Measurements from ENCODE around the gene KCNJ12.
A peak's percentile ranks its signal among the peaks of the same experiment; 100 is the strongest.

The KCNJ12 gene

GRCh38 chr17:21376081-21376758 is at the start of gene KCNJ12 (continued):
- TF ChIP-seq ZBTB20 (tag by site-specific recombination; IDR thresholded peaks at IDR 0.05): peak; percentile 69; the same call in 1 of the 2 replicates
- peak; percentile 69 for TF ChIP-seq ZNF341 (tag by site-specific recombination; IDR thresholded peaks at IDR 0.05; ENCODE audit: low read depth)
- TF ChIP-seq ZBTB10 (tag by site-specific recombination; IDR thresholded peaks at IDR 0.05): no peak
- no peak for TF ChIP-seq ZBTB49 (tag by site-specific recombination; IDR thresholded peaks at IDR 0.05; ENCODE audit: low read depth)
- TF ChIP-seq HOXA7 (CRISPR knock-in tag; IDR thresholded peaks at IDR 0.05; ENCODE audit: borderline replicate concordance): no peak
- TF ChIP-seq SP7 (tag by site-specific recombination; IDR thresholded peaks at IDR 0.05): no peak
- peak; percentile 28; the same call in 1 of the 2 replicates for TF ChIP-seq GLIS2 (tag by site-specific recombination; IDR thresholded peaks at IDR 0.05)
- TF ChIP-seq ZNF354C (tag by site-specific recombination; IDR thresholded peaks at IDR 0.05; ENCODE audit: borderline replicate concordance, low read depth): no peak
- TF ChIP-seq, protein P1, sequence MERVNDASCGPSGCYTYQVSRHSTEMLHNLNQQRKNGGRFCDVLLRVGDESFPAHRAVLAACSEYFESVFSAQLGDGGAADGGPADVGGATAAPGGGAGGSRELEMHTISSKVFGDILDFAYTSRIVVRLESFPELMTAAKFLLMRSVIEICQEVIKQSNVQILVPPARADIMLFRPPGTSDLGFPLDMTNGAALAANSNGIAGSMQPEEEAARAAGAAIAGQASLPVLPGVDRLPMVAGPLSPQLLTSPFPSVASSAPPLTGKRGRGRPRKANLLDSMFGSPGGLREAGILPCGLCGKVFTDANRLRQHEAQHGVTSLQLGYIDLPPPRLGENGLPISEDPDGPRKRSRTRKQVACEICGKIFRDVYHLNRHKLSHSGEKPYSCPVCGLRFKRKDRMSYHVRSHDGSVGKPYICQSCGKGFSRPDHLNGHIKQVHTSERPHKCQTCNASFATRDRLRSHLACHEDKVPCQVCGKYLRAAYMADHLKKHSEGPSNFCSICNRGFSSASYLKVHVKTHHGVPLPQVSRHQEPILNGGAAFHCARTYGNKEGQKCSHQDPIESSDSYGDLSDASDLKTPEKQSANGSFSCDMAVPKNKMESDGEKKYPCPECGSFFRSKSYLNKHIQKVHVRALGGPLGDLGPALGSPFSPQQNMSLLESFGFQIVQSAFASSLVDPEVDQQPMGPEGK (tag by site-specific recombination; IDR thresholded peaks at IDR 0.05): 0 out of 2 replicates have a peak, but pooled peaks have one; percentile 66
- no peak for TF ChIP-seq ZNF692 (tag by site-specific recombination; IDR thresholded peaks at IDR 0.05)
- TF ChIP-seq, protein P2, sequence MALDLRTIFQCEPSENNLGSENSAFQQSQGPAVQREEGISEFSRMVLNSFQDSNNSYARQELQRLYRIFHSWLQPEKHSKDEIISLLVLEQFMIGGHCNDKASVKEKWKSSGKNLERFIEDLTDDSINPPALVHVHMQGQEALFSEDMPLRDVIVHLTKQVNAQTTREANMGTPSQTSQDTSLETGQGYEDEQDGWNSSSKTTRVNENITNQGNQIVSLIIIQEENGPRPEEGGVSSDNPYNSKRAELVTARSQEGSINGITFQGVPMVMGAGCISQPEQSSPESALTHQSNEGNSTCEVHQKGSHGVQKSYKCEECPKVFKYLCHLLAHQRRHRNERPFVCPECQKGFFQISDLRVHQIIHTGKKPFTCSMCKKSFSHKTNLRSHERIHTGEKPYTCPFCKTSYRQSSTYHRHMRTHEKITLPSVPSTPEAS (tag by site-specific recombination; IDR thresholded peaks at IDR 0.05): peak; percentile 97
- TF ChIP-seq, protein P3, sequence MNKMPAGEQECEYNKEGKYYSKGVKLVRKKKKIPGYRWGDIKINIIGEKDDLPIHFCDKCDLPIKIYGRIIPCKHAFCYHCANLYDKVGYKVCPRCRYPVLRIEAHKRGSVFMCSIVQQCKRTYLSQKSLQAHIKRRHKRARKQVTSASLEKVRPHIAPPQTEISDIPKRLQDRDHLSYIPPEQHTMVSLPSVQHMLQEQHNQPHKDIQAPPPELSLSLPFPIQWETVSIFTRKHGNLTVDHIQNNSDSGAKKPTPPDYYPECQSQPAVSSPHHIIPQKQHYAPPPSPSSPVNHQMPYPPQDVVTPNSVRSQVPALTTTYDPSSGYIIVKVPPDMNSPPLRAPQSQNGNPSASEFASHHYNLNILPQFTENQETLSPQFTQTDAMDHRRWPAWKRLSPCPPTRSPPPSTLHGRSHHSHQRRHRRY (tag by site-specific recombination; IDR thresholded peaks at IDR 0.05): no peak
- TF ChIP-seq KLF10 (tag by site-specific recombination; IDR thresholded peaks at IDR 0.05): no peak
- TF ChIP-seq ZNF707 (tag by site-specific recombination; IDR thresholded peaks at IDR 0.05): no peak
- peak; percentile 34; the same call in 1 of the 2 replicates for TF ChIP-seq ZIC2 (tag by site-specific recombination; IDR thresholded peaks at IDR 0.05)
- TF ChIP-seq ZSCAN16 (tag by site-specific recombination; IDR thresholded peaks at IDR 0.05): no peak
- 0 out of 2 replicates have a peak, but pooled peaks have one; percentile 47 for TF ChIP-seq KLF8 (tag by site-specific recombination; IDR thresholded peaks at IDR 0.05)
- TF ChIP-seq ZNF585B (tag by site-specific recombination; IDR thresholded peaks at IDR 0.05): no peak
- no peak for TF ChIP-seq PBX3 (CRISPR knock-in tag; IDR thresholded peaks at IDR 0.05)
- TF ChIP-seq TCF7L2 (IDR thresholded peaks at IDR 0.05; ENCODE audit: borderline replicate concordance, low read depth, low read length): no peak
- no peak for TF ChIP-seq ZNF571 (tag by site-specific recombination; IDR thresholded peaks at IDR 0.05)
- TF ChIP-seq SP2 (tag by site-specific recombination; IDR thresholded peaks at IDR 0.05): no peak
- TF ChIP-seq OSR2 (tag by site-specific recombination; IDR thresholded peaks at IDR 0.05): no peak
- no peak for TF ChIP-seq ZNF768 (tag by site-specific recombination; IDR thresholded peaks at IDR 0.05)
- TF ChIP-seq, protein P4, sequence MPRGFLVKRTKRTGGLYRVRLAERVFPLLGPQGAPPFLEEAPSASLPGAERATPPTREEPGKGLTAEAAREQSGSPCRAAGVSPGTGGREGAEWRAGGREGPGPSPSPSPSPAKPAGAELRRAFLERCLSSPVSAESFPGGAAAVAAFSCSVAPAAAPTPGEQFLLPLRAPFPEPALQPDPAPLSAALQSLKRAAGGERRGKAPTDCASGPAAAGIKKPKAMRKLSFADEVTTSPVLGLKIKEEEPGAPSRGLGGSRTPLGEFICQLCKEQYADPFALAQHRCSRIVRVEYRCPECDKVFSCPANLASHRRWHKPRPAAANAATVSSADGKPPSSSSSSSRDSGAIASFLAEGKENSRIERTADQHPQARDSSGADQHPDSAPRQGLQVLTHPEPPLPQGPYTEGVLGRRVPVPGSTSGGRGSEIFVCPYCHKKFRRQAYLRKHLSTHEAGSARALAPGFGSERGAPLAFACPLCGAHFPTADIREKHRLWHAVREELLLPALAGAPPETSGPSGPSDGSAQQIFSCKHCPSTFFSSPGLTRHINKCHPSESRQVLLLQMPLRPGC (tag by site-specific recombination; IDR thresholded peaks at IDR 0.05): no peak
